ENCODE results near the gene SUPT3H. TPM values are rescaled to one million over a fixed set of nuclear protein-coding genes. Genes with fewer than 3 reads are reported as not detected.

Gene SUPT3H
- polyA plus RNA-seq, 3 donors, result 2.4 to 3.5 (median 2.5) TPM

DNA sequence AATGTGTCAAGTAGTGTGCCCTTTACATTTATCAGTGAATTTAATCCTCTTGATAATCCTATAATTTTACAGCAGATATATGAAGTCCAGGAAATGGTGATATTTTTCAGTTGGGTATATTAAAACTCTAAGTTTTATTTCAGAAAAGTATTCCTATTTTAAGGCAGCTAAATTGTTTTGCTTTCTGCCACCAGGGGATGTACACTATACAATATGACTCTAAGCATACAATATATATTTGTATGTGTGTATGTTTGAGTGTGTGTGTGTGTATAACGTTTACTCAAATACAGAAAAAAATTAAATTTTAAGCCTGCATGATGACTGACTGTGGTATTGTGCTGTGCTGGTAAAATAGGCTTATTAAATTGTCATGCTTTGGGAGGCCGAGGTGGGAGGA, 151.7 kb downstream of the SUPT3H start:
- Mint-ChIP-seq H3K27ac (no peak overlapping the region), H3K27me3 (ENCODE audit: low read depth in 3 of 3) (no peaks in the 10 kb centered on the region), H3K4me1 (no peaks in the 10 kb centered on the region), H3K36me3 (no peaks in the 10 kb centered on the region), H3K4me3 (no peak overlapping the region), H3K9me3 (peaks cover 0 to 7% (median 2%) of the 10 kb centered on the region in 7 donors)
- H3K4me2 ChIP-seq (replicated peaks; ENCODE audit: extremely low read depth, low read length, poor library complexity, severe bottlenecking), result no peak overlapping the region
- intact Hi-C loops (cut with micrococcal nuclease), result no loop called here
- no peaks in the 10 kb centered on the region for H3K27me3 ChIP-seq (ENCODE audit: control insufficient read depth in 2 of 2, insufficient read depth in 2 of 2, low read length in 2 of 2)
- H3K27ac ChIP-seq (ENCODE audit: low read depth in 1 of 2, low read length in 2 of 2), result no peak overlapping the region
- no peak for DNase-seq
- peaks cover 0 to 2% of the 10 kb centered on the region in 2 donors for H3K9me3 ChIP-seq (replicated peaks in 1 of 2; ENCODE audit: control insufficient read depth in 1 of 2, insufficient read depth in 1 of 2, low read length in 2 of 2)
- TF ChIP-seq, protein P1, sequence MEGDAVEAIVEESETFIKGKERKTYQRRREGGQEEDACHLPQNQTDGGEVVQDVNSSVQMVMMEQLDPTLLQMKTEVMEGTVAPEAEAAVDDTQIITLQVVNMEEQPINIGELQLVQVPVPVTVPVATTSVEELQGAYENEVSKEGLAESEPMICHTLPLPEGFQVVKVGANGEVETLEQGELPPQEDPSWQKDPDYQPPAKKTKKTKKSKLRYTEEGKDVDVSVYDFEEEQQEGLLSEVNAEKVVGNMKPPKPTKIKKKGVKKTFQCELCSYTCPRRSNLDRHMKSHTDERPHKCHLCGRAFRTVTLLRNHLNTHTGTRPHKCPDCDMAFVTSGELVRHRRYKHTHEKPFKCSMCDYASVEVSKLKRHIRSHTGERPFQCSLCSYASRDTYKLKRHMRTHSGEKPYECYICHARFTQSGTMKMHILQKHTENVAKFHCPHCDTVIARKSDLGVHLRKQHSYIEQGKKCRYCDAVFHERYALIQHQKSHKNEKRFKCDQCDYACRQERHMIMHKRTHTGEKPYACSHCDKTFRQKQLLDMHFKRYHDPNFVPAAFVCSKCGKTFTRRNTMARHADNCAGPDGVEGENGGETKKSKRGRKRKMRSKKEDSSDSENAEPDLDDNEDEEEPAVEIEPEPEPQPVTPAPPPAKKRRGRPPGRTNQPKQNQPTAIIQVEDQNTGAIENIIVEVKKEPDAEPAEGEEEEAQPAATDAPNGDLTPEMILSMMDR (IDR thresholded peaks at IDR 0.05), result no peak
- no CpG with 5 or more reads among the region's 2 CpGs for WGBS (ENCODE audit: insufficient coverage)
- no peaks in the 10 kb centered on the region for H3K79me2 ChIP-seq (ENCODE audit: insufficient read depth, low read length)
- H3K4me3 ChIP-seq (replicated peaks in 1 of 3; ENCODE audit: low read depth in 2 of 3, low read length in 3 of 3), result no peak overlapping the region
- no peak overlapping the region for H2AFZ ChIP-seq (ENCODE audit: insufficient read depth, low read depth, low read length, poor library complexity, severe bottlenecking)
- H3K9ac ChIP-seq (ENCODE audit: insufficient read depth, low read length, poor library complexity, severe bottlenecking), result no peak overlapping the region
- no peaks in the 10 kb centered on the region for H4K20me1 ChIP-seq (ENCODE audit: insufficient read depth, low read length)
- no peaks in the 10 kb centered on the region for H3K36me3 ChIP-seq (replicated peaks in 1 of 2; ENCODE audit: control insufficient read depth in 1 of 2, insufficient read depth in 2 of 2, low read length in 2 of 2)
- no peaks in the 10 kb centered on the region for H3K4me1 ChIP-seq (ENCODE audit: control insufficient read depth in 1 of 2, insufficient read depth in 2 of 2, low read length in 2 of 2)

DNA sequence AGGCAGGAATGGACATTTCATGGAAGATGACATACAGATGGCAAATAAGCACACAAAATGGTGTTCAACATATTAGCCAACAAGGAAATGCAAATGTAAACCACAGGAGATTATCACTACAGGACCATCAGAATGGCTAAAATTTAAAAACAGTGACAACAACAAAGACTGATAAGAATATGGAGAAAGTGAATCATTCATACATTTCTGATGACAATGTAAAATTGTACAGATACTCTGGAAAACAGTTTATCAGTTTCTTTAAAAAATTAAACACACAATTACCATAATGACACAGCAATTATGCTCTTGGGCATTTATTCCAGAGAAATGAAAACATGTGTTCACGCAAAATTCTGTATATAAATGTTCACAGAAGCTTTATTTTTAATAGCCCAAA, 155.4 kb downstream of the SUPT3H start:
- H3K9me3 ChIP-seq (replicated peaks in 1 of 2; ENCODE audit: control insufficient read depth in 1 of 2, insufficient read depth in 1 of 2, low read length in 2 of 2), result peaks cover 0 to 2% of the 10 kb centered on the region in 2 donors
- H3K9ac ChIP-seq (ENCODE audit: insufficient read depth, low read length, poor library complexity, severe bottlenecking), result no peak overlapping the region
- peaks cover 1 to 7% (median 4%) of the 10 kb centered on the region in 7 donors for H3K9me3 Mint-ChIP-seq
- intact Hi-C loops (cut with micrococcal nuclease), result no loop called here
- H2AFZ ChIP-seq (ENCODE audit: insufficient read depth, low read depth, low read length, poor library complexity, severe bottlenecking), result no peak overlapping the region
- H3K27ac ChIP-seq (ENCODE audit: low read depth in 1 of 2, low read length in 2 of 2), result no peak overlapping the region
- WGBS (ENCODE audit: insufficient coverage), result 100% methylated on average over 1 of the region's 1 CpG
- TF ChIP-seq, protein P1 (IDR thresholded peaks at IDR 0.05), result no peak
- no peaks in the 10 kb centered on the region for H3K79me2 ChIP-seq (ENCODE audit: insufficient read depth, low read length)
- no peaks in the 10 kb centered on the region for H3K4me1 ChIP-seq (ENCODE audit: control insufficient read depth in 1 of 2, insufficient read depth in 2 of 2, low read length in 2 of 2)
- no peaks in the 10 kb centered on the region for H3K4me1 Mint-ChIP-seq
- no peak overlapping the region for H3K27ac Mint-ChIP-seq
- H3K27me3 Mint-ChIP-seq (ENCODE audit: low read depth in 3 of 3), result peaks cover 0 to 1% (median 0%) of the 10 kb centered on the region in 3 donors
- no peaks in the 10 kb centered on the region for H4K20me1 ChIP-seq (ENCODE audit: insufficient read depth, low read length)
- H3K4me2 ChIP-seq (replicated peaks; ENCODE audit: extremely low read depth, low read length, poor library complexity, severe bottlenecking), result no peak overlapping the region
- no peaks in the 10 kb centered on the region for H3K36me3 ChIP-seq (replicated peaks in 1 of 2; ENCODE audit: control insufficient read depth in 1 of 2, insufficient read depth in 2 of 2, low read length in 2 of 2)
- no peak for DNase-seq
- no peak overlapping the region for H3K4me3 Mint-ChIP-seq
- H3K36me3 Mint-ChIP-seq, result no peaks in the 10 kb centered on the region
- no peak overlapping the region for H3K4me3 ChIP-seq (replicated peaks in 1 of 3; ENCODE audit: low read depth in 2 of 3, low read length in 3 of 3)
- H3K27me3 ChIP-seq (ENCODE audit: control insufficient read depth in 2 of 2, insufficient read depth in 2 of 2, low read length in 2 of 2), result no peaks in the 10 kb centered on the region
